Right cardiac atrium (tissue), 5 donors: ENCODE measurements around the gene PABPN1. TPM values are rescaled to one million over a fixed set of nuclear protein-coding genes. Genes with fewer than 3 reads are reported as not detected.
"Not testable (repeated sequence)": the region's sequence is repeated elsewhere in the genome, so short reads cannot be mapped to it uniquely, and the experiment has no call there.

Experiments
- ATAC-seq, 2 donors: fragments of 200-7000 bp; cut with Tn5 transposase; one replicate each; pipeline versions ENCODE4 v1.8.0 to v1.9.1; 2020; ENCODE audit warnings: moderate library complexity in 2 of 2, mild to moderate bottlenecking in 1 of 2
- DNase-seq, 3 donors: peaks; one replicate each; pipeline ENCODE4 v3.0.0-alpha.2; 2020
- H3K27ac ChIP-seq: one replicate; pipeline ENCODE4 v1.5.1; 2013; ENCODE audit warnings: mild to moderate bottlenecking, low read length, control low read depth, moderate library complexity
- H3K27me3 ChIP-seq: one replicate; pipeline ENCODE4 v1.6.1; 2013; ENCODE audit not compliant: control insufficient read depth, insufficient read depth
- H3K4me1 ChIP-seq: one replicate; pipeline ENCODE4 v1.6.1; 2013; ENCODE audit warnings: low read length; ENCODE audit not compliant: control insufficient read depth, insufficient read depth
- H3K4me3 ChIP-seq: one replicate; pipeline ENCODE4 v1.5.1; 2013; ENCODE audit warnings: low read length, control low read depth
- H3K9me3 ChIP-seq: one replicate; pipeline ENCODE4 v1.6.1; 2013; ENCODE audit warnings: low read length; ENCODE audit not compliant: control insufficient read depth
- WGBS: extraction: QIAGEN DNeasy Blood & Tissue Kit; methylation state at CpG from one replicate; pipeline ENCODE4 v1.1.7; 2013; 5-methylcytosine and 5-hydroxymethylcytosine counted together
- intact Hi-C, 4 donors: fragments of 100-400 bp; cut with DNase I; formaldehyde crosslinking; loops; one replicate each; pipeline versions ENCODE4 v1.11.0 to v1.14.0; 2022 to 2023
- long read RNA-seq, 4 donors: library from polyadenylated mRNA; unstranded; transcript quantifications; one replicate each; pipeline ENCODE4 v2.0.0, GENCODE V29; 2020 to 2021
- polyA plus RNA-seq: library from polyadenylated mRNA; stranded (reverse); fragments of 200-250 nt; gene quantifications from one replicate; pipeline ENCODE4 v1.2.3, GENCODE V29; 2013
- total RNA-seq, 4 donors: library from RNA; stranded (reverse); fragmentation: NEBNext Ultra II Directional; extraction: Animal tissue kit (Norgen Biotek cat#: 25700); gene quantifications; one replicate each; pipeline ENCODE4 v1.2.1, GENCODE V29; 2021
- donor health status: healthy with polysubstance abuse.
- donor health status: DM: no; HTN: yes; CAD: no.
- donor health status: DM: no; HTN: no; CAD: no.
- donor health status: DM: no; HTN: yes; CAD: no; lungs with severe emphysema.
- donor health status: DM: yes; HTN: yes; CAD: no.

PABPN1 gene, protein sequence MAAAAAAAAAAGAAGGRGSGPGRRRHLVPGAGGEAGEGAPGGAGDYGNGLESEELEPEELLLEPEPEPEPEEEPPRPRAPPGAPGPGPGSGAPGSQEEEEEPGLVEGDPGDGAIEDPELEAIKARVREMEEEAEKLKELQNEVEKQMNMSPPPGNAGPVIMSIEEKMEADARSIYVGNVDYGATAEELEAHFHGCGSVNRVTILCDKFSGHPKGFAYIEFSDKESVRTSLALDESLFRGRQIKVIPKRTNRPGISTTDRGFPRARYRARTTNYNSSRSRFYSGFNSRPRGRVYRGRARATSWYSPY
- 10 to 100 TPM; 93.6 to 97.9 (median 96.4) TPM for total RNA-seq
- 107 TPM for polyA plus RNA-seq
- long read RNA-seq, donor 1, transcript PABPN1-207 (6 exons, 1,220 nt) = minor isoform, 9 of 163 reads
- long read RNA-seq, donor 1, transcript PABPN1-201 (7 exons, 2,001 nt) = major isoform, 116 of 163 reads
- long read RNA-seq, donor 1, transcript PABPN1-202 (6 exons, 2,768 nt) = minor isoform, 8 of 163 reads
- long read RNA-seq, donor 1, partial matches to known transcripts = 12 of 163 reads
- long read RNA-seq, donor 1, other reads (novel, unspliced or antisense) = 17 of 163 reads
- long read RNA-seq, donor 2, transcript PABPN1-201 (7 exons, 2,001 nt) = major isoform, 31 of 47 reads
- long read RNA-seq, donor 2, partial matches to known transcripts = 4 of 47 reads
- long read RNA-seq, donor 2, other reads (novel, unspliced or antisense) = 9 of 47 reads
- long read RNA-seq, donor 3, partial matches to known transcripts = 0 of 30 reads
- long read RNA-seq, donor 3, other reads (novel, unspliced or antisense) = 26 of 30 reads
- long read RNA-seq, donor 4, transcript PABPN1-201 (7 exons, 2,001 nt) = major isoform, 33 of 49 reads
- long read RNA-seq, donor 4, partial matches to known transcripts = 3 of 49 reads
- long read RNA-seq, donor 4, other reads (novel, unspliced or antisense) = 9 of 49 reads

DNA sequence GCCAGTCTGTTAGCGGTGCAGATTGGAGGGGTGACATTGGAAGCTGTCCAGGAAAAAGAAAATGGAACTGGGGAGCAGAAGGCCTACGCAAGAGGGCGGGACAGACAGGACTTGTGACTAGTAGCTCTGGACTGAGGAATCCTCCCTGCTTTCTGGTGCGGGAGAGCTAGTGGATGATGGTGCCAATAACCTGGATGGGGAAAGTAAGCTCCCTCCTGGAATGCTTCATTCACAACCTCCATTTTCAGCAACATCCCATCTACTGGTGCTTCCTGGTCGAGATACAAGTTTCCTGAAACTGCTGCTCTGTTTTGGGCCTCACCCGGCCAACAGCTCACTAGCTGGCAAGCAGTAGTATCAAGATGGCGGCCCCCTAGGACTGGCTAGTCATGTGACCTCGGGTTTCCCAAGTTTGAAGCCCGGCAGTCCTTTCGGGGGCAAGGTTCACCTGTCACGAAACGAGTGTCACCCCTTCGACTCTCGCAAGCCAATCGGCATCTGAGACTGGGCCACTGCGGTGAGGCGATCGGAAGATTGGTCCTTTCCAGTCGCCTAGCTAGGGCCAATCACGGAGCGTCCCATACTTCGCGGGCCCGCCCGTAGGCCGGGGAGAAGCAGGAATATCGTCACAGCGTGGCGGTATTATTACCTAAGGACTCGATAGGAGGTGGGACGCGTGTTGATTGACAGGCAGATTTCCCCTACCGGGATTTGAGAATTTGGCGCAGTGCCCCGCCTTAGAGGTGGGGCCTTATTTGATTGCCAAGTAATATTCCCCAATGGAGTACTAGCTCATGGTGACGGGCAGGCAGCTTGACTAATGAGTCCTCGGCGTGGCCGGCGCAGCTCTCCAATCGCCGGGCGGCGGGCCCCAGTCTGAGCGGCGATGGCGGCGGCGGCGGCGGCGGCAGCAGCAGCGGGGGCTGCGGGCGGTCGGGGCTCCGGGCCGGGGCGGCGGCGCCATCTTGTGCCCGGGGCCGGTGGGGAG is at the start of gene PABPN1:
TSS of gene PABPN1 (plus strand) at position 874 of the 988 bp plus-strand sequence. CDS start at position 887, 13 bp downstream.
- peak; percentile 96 for ATAC-seq
- peak within 1 kb of the TSS; percentile 99 for H3K27ac ChIP-seq
- peaks cover 4% of the 10 kb centered on the region for H3K4me1 ChIP-seq
- WGBS = 4% methylated on average over 63 of the region's 63 CpGs
- intact Hi-C loops = loop anchor here (5.0 to 10.0 kb wide), 5 partner anchors 124 to 244 kb away; partner anchors contain the start of genes AP1G2 (in 2 of the 4) and NGDN (in 1 of the 4)
- peak within 1 kb of the TSS; percentile 97 for H3K4me3 ChIP-seq
- DNase-seq = peak; percentile 98 to 99 (median 98)
- H3K9me3 ChIP-seq = no peaks in the 10 kb centered on the region
- H3K27me3 ChIP-seq = no peaks in the 10 kb centered on the region

DNA sequence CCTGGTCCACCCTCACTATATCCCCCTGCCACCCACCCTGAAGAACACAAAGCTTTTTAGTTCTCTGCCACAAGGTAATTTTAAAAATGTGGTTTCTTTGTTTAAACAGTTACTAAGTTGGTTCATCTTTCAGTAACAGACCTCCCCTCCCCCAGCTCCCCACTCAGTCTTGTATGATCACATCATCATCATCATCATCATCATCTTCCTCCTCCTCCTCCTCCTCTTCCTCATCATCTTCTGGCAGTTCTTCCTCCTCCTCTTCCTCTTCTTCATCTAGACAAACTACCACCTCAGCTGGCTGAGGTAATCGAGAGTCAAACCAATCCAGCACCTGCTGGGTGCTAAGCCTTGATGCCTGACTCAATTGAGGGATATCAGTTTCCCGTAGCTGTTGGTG is 45.8 kb upstream of the PABPN1 start:
- H3K9me3 ChIP-seq = no peaks in the 10 kb centered on the region
- no peaks in the 10 kb centered on the region for H3K4me1 ChIP-seq
- 91% methylated on average over 2 of the region's 2 CpGs for WGBS
- H3K27ac ChIP-seq = no peak overlapping the region
- no peaks in the 10 kb centered on the region for H3K27me3 ChIP-seq
- DNase-seq (no peak), ATAC-seq (no peak)
- H3K4me3 ChIP-seq = no peak overlapping the region
- intact Hi-C loops = no loop called here

DNA sequence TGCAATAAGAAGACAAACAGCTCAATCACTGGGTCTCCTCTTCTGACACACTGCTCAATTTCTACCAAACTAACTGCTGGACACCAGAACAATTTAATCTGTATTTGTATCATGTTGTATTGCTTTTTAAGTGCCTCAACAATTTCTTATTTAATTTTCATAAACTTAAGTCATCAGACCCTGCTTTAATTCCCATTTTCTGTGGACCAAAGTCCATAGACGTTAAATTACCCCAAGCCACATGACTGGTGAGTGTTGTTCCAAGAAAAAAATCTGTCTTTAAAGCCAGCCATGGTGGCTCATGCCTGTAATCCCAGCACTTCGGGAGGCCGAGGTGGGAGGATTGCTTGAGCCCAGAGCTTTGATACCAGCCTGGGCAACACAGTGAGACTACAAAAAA is 44.1 kb upstream of the PABPN1 start:
- H3K9me3 ChIP-seq = no peaks in the 10 kb centered on the region
- H3K27ac ChIP-seq = no peak overlapping the region
- intact Hi-C loops = no loop called here
- H3K4me1 ChIP-seq = no peaks in the 10 kb centered on the region
- no peaks in the 10 kb centered on the region for H3K27me3 ChIP-seq
- DNase-seq = no peak
- 82% methylated on average over 3 of the region's 3 CpGs for WGBS
- H3K4me3 ChIP-seq = no peak overlapping the region
- ATAC-seq = no peak

DNA sequence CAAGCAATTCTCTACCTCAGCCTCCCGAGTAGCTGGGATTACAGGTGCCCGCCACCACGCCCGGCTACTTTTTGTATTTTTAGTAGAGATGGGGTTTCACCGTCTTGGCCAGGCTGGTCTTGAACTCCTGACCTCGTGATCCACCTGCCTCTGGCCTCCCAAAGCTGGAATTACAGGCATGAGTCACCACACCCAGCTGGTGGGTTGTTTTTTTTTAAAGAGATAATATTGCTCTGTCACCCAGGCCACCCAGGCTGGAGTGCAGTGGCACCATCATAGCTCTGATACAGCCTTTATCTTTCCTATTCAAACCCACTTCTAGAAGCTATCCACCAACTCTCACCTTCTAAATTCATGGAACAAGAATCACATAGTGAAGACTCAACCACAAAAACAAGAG is 43.3 kb upstream of the PABPN1 start:
- H3K4me1 ChIP-seq, H3K27me3 ChIP-seq, DNase-seq, ATAC-seq, H3K4me3 ChIP-seq, intact Hi-C loops, H3K27ac ChIP-seq, H3K9me3 ChIP-seq: not testable (repeated sequence)
- 97% methylated on average over 6 of the region's 6 CpGs for WGBS

DNA sequence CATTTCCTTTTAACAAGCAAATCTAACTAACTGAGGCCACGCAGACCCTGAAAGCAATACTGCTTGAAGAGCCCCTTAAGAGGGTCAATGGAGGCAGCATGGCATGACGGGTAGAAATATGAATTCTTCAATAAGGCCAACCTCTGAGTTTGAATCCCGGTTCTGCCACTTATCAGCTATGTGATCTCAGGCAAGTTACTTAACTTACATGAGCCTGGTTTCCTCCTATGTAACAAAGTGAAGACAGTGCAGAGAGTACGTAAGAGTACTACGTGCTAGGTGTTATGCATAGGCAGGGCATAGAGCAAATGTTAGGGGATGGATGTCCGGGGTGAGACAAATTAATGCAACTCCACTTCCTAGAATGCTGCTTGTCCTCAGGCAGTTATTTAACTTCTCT is 40.0 kb upstream of the PABPN1 start:
- Histone ChIP-seq H3K4me3 (no peak overlapping the region), H3K27me3 (no peaks in the 10 kb centered on the region), H3K27ac (no peak overlapping the region), H3K4me1 (no peaks in the 10 kb centered on the region), H3K9me3 (no peaks in the 10 kb centered on the region)
- intact Hi-C loops = no loop called here
- 94% methylated on average over 6 of the region's 6 CpGs for WGBS
- no peak for DNase-seq
- no peak for ATAC-seq

DNA sequence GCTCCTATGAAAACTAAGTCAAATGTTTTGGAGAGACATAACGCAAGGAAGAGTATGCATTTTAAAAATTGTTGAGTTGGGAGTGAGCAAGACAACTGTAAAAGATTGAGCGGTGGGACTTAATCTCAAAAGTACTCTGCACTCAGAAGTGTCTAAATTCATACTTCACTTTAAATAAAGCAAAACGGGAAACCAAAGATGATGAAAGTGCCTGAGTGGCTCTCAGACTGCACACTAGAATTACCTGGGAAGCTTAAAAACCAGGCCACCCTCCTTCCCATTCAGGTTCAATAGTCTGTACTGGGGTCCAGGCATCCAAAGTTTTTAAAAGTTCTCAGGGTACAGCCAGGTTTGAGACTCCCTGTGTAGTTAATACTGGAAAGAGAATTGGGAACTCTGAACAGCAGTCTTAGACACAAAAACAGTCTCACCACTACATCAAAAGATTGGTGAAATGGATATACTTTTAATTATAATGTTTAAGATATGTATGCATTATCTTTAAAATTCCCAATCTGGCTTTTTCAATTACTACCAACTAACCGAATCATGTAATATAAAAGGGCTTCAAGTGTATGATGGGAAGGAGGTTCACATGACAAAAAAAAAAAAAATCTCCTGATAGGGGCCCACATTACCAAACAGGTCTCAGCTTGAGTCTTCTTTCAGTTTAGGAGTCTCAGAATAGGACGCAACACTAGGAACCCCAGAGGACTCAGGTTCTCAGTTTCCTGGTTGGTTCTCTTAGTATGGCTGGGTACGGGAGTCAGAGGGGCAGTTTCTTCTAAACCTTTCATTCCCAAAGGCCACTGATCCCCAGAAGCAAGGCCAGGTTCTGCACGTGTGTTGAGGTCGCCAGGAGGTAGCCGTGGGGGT is 36.4 kb upstream of the PABPN1 start:
- Histone ChIP-seq H3K27me3 (no peaks in the 10 kb centered on the region), H3K27ac (peak overlapping the region; percentile 84), H3K4me1 (no peaks in the 10 kb centered on the region), H3K4me3 (peak overlapping the region; percentile 81), H3K9me3 (no peaks in the 10 kb centered on the region)
- ATAC-seq (peak in 1 of 2 donors; percentile 5), DNase-seq (no peak)
- intact Hi-C loops = no loop called here
- WGBS = 20% methylated on average over 9 of the region's 9 CpGs

DNA sequence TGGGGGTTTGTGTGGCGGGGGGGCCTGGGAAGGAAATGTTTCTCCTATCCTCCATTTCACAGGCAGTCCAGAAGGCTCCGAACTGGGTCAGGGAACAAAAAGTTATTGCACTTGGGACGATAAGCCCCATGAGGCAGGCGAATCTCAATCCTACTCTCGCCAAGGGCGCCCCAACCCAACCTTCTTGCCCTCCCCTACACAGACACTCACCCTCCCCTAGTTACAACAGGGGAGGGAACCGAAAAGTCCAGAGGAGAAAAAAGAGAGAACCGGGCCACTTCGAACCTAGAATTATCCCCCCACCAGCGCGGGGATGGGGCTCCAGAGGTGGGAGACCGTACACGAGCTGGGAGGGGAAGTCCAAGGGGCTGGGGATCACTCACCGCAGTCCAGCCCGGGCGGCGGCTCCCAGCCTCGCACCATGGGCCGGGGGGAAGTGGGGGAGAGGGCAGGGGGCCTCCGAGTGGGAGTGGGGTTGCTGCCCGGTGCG is 35.7 kb upstream of the PABPN1 start:
- ATAC-seq (peak; percentile 33 to 54), DNase-seq (peak in 1 of 3 donors; percentile 52)
- WGBS = under 1% methylated on average over 22 of the region's 22 CpGs
- Histone ChIP-seq H3K27ac (peak overlapping the region; percentile 84), H3K9me3 (no peaks in the 10 kb centered on the region), H3K27me3 (no peaks in the 10 kb centered on the region), H3K4me1 (no peaks in the 10 kb centered on the region), H3K4me3 (peak overlapping the region; percentile 81)
- intact Hi-C loops = no loop called here

DNA sequence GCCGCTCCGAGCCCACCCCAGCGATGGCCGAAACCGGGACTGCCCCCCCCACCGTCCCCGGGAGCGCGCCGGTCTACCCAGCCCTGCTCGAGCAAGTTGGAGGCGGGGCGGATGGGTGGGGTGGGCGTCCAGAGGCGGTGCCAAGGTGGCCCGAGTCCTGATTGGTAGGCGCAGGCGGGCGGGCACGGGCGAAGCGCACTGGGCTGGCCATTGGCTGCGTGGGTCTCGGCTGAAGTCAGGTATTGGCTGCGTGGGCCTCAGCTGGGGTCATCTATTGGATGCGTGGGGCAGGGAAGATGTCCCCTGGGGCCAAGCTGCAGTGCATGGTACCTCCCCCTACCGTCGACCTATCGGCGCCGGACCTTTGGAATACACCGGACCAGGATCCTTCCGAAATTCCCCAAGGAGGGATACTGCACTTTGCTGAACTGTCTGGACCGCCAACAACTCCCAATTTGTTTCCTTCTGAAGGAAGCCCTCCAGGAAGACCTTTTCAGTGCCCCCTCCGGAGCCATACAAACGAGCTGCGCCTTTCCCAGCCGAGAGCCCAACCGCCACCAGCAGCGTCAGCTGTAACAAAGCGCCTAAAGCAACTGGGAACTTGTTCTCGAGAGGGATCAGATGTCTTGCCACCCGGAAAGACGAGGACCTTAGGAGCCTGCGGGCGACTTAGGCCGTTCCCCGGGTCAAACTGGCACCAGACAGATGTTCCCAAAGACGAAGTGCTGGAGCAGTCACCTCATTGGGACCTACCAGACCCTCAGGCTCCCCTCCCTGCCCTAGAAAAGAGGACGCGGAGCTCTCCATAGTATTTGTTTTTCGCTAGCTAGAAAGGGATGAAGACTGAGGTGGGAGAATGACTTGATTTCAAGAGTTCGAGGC is 35.0 kb upstream of the PABPN1 start, which contains the start of gene HOMEZ:
TSS of gene HOMEZ (minus strand) at position 113 of the 882 bp plus-strand sequence. CDS start 180 bp downstream, outside the sequence.
- no peaks in the 10 kb centered on the region for H3K9me3 ChIP-seq
- peak within 1 kb of the TSS; percentile 94 for H3K27ac ChIP-seq
- ATAC-seq (peak; percentile 99), DNase-seq (peak; percentile 100)
- under 1% methylated on average over 53 of the region's 53 CpGs for WGBS
- peak within 1 kb of the TSS; percentile 81 for H3K4me3 ChIP-seq
- H3K27me3 ChIP-seq = no peaks in the 10 kb centered on the region
- intact Hi-C loops = no loop called here
- H3K4me1 ChIP-seq = no peaks in the 10 kb centered on the region
